Sigmoid colon (tissue), 7 donors: Measurements from ENCODE around the gene BRF1. TPM values are rescaled to one million over a fixed set of nuclear protein-coding genes. Genes with fewer than 3 reads are reported as not detected.
A peak's percentile ranks its signal among the peaks of the same experiment; 100 is the strongest.

Source experiments
- DNase-seq: peaks from one replicate; pipeline ENCODE4 v3.0.0-alpha.2; 2019
- H3K27ac ChIP-seq, 4 donors: fragments of 200-600 bp; sonication (generic); one replicate each; pipeline ENCODE4 v1.5.1; 2016 to 2019; ENCODE audit warnings: mild to moderate bottlenecking in 1 of 4
- H3K27me3 ChIP-seq, 3 donors: fragments of 200-600 bp; sonication (generic); one replicate each; pipeline ENCODE4 v1.5.1; 2019; ENCODE audit warnings: mild to moderate bottlenecking in 1 of 3
- H3K36me3 ChIP-seq, 4 donors: fragments of 200-600 bp; sonication (generic); one replicate each; pipeline ENCODE4 v1.5.1; 2016 to 2019
- H3K4me1 ChIP-seq, 4 donors: fragments of 200-600 bp; sonication (generic); one replicate each; pipeline ENCODE4 v1.5.1; 2017 to 2019
- H3K4me3 ChIP-seq, 4 donors: fragments of 200-600 bp; sonication (generic); one replicate each; pipeline ENCODE4 v1.5.1; 2017 to 2019; ENCODE audit warnings: mild to moderate bottlenecking in 2 of 4, moderate library complexity in 1 of 4
- H3K9me3 ChIP-seq, 4 donors: fragments of 200-600 bp in 3 of 4; sonication (generic) in 3 of 4; one replicate each; pipeline versions ENCODE4 v1.5.1 to v1.6.1; 2013 to 2019
- EP300 ChIP-seq, 4 donors: sonication (generic); formaldehyde crosslinking; IDR thresholded peaks; one replicate each; pipeline ENCODE4 v1.6.1; 2017; ENCODE audit warnings: antibody characterized with exemption in 4 of 4
- POLR2A ChIP-seq, 2 donors: fragments of 450-650 bp; IDR thresholded peaks; one replicate each; pipeline ENCODE4 v1.6.1; 2016; ENCODE audit warnings: antibody characterized with exemption in 2 of 2, mild to moderate bottlenecking in 2 of 2, moderate library complexity in 2 of 2
- POLR2AphosphoS5 ChIP-seq, 4 donors: sonication (generic); formaldehyde crosslinking; IDR thresholded peaks; one replicate each; pipeline ENCODE4 v1.6.1; 2017; ENCODE audit warnings: antibody characterized with exemption in 4 of 4
- WGBS, 2 donors: extraction: QIAGEN DNeasy Blood & Tissue Kit; methylation state at CpG; one replicate each; pipeline ENCODE4 v1.1.7; 2013; 5-methylcytosine and 5-hydroxymethylcytosine counted together
- intact Hi-C: fragments of 100-400 bp; cut with DNase I; formaldehyde crosslinking; loops from one replicate; pipeline ENCODE4 v1.15.1; 2023
- polyA plus RNA-seq, 3 donors: library from polyadenylated mRNA; stranded (reverse); fragments of 200-250 nt; gene quantifications; one replicate each; pipeline ENCODE4 v1.2.3, GENCODE V29; 2013
- total RNA-seq, 4 donors: library from RNA; depleted of rRNA; stranded (reverse); fragments of >200 nt; gene quantifications; one replicate each; pipeline ENCODE4 v1.1.0, GENCODE V29; 2016
- TF ChIP-seq, protein P1 (sequence below), 4 experiments: fragments of 450-650 bp in 3 of 4; fragments of 200-600 bp in 1 of 4; IDR thresholded peaks; one replicate each; pipeline ENCODE4 v1.5.1; 2016 to 2019; ENCODE audit warnings: antibody characterized with exemption in 4 of 4, mild to moderate bottlenecking in 3 of 4, moderate library complexity in 2 of 4
- donor health status: healthy with polysubstance abuse.
- donor health status: Bipolar disorder and iron deficiency.
- donor health status: healthy.

BRF1 gene
- total and polyA plus RNA-seq, 7 donors = 9.0 to 39.2 (median 23.7) TPM

DNA sequence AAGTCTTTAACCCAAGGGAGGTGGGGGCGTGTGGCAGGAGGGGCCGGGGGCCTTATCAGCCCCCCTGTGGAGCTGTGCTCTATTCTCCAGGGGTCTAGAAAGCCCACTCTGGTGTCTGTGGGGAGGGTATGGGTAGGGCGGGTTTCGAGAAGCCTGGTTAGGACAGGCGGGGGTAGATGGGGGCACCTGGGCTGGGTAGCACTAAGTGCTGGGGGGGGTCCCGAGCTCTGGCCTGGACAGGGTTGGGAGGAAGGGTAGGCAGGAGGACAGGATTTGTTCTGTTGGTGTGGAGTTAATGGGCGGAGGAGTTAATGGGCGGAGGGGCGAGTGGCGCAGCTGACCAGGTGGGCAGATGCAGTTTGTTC is 15.8 kb upstream of the BRF1 start:
- H3K27ac ChIP-seq = peak overlapping the region; percentile 64 to 91 (median 80)
- peak overlapping the region in 2 of 4 donors; percentile 87 to 94 for H3K4me3 ChIP-seq
- DNase-seq = no peak
- no peaks in the 10 kb centered on the region for H3K27me3 ChIP-seq
- H3K4me1 ChIP-seq = peaks cover 0 to 45% (median 40%) of the 10 kb centered on the region in 4 donors
- H3K9me3 ChIP-seq = no peaks in the 10 kb centered on the region
- TF ChIP-seq EP300 (IDR thresholded peaks at IDR 0.05) (no peak), POLR2AphosphoS5 (IDR thresholded peaks at IDR 0.05) (no peak)
- intact Hi-C loops = loop anchor here (10.0 kb wide), 1 partner anchor 72 kb away; the partner anchor contains the start of gene BTBD6
- 89 to 91% methylated on average over 10 of the region's 10 CpGs for WGBS, 2 donors
- H3K36me3 ChIP-seq = no peaks in the 10 kb centered on the region

DNA sequence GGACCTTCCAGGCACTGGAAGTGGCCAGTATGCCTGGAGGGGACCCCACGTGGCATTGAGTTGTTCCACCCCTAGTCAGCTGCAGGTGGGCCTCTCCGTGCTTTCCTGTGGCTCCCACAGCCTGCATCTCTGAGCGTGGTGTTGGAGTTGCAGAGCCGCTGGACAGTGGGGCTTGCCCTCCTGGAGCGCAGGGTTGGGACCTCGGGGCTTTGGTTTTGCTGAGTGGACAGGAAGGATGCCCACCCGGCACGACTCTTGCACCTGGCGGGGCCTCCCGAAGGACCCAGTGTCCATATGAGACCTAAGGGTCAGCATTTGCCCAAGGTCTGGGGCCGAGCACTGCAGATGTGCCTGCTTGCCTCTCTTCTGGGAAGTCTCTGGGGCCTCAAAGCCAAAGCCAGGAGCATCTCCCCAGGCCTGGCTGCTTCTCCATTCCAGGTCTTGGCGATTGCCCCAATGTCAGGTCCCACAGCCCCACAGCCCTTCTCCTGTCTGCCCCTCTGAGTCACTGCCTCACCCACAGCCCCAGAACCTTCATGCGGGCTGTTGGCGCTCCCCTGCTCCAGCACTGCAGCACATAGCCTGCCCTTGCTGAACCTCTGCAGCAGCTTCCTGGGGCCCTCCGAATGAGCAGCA is 15.3 kb upstream of the BRF1 start:
- WGBS, 2 donors = 67% methylated on average over 15 of the region's 15 CpGs
- no peaks in the 10 kb centered on the region for H3K36me3 ChIP-seq
- intact Hi-C loops = loop anchor here (10.0 kb wide), 1 partner anchor 71 kb away; the partner anchor contains the start of gene BTBD6
- H3K27me3 ChIP-seq = no peaks in the 10 kb centered on the region
- TF ChIP-seq POLR2A (IDR thresholded peaks at IDR 0.05) (no peak), POLR2AphosphoS5 (IDR thresholded peaks at IDR 0.05) (no peak), EP300 (IDR thresholded peaks at IDR 0.05) (no peak)
- TF ChIP-seq, protein P1, sequence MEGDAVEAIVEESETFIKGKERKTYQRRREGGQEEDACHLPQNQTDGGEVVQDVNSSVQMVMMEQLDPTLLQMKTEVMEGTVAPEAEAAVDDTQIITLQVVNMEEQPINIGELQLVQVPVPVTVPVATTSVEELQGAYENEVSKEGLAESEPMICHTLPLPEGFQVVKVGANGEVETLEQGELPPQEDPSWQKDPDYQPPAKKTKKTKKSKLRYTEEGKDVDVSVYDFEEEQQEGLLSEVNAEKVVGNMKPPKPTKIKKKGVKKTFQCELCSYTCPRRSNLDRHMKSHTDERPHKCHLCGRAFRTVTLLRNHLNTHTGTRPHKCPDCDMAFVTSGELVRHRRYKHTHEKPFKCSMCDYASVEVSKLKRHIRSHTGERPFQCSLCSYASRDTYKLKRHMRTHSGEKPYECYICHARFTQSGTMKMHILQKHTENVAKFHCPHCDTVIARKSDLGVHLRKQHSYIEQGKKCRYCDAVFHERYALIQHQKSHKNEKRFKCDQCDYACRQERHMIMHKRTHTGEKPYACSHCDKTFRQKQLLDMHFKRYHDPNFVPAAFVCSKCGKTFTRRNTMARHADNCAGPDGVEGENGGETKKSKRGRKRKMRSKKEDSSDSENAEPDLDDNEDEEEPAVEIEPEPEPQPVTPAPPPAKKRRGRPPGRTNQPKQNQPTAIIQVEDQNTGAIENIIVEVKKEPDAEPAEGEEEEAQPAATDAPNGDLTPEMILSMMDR (IDR thresholded peaks at IDR 0.05) = no peak
- H3K4me1 ChIP-seq = peaks cover 0 to 45% (median 40%) of the 10 kb centered on the region in 4 donors
- H3K27ac ChIP-seq = peak overlapping the region; percentile 64 to 91 (median 80)
- no peak for DNase-seq
- H3K9me3 ChIP-seq = no peaks in the 10 kb centered on the region
- H3K4me3 ChIP-seq = peak overlapping the region in 3 of 4 donors; percentile 75 to 94 (median 87)

DNA sequence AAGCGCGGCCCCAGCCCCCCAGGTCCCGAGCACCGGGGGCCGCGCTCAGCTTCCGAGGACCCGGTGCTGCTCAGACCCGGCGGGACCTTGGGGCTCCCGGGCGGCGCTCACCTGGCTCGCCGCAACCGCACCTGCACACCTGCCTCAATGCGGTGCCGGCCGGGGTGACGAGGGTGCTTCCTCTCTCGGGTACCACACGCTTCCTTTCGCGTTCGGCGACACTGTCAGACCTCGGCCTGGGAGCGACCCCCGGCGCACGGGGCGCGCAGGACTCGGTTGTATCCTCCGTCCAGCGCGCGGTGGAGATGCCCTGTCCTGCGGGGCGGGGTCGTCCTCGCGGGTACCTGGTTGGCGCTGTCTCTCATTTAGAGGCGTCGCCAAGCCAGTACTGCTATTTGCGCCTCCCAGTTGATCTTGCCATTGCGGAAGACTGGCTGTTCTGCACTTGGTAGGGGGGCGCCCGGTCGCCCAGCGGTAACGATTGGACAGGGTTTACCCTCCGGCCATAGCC is 14.5 kb upstream of the BRF1 start:
- Histone ChIP-seq H3K4me3 (peak overlapping the region; percentile 61 to 94 (median 81)), H3K36me3 (no peaks in the 10 kb centered on the region), H3K27me3 (no peaks in the 10 kb centered on the region), H3K4me1 (peaks cover 0 to 45% (median 40%) of the 10 kb centered on the region in 4 donors), H3K27ac (peak overlapping the region; percentile 64 to 91 (median 80)), H3K9me3 (no peaks in the 10 kb centered on the region)
- TF ChIP-seq, protein P1 (IDR thresholded peaks at IDR 0.05) = no peak
- TF ChIP-seq POLR2AphosphoS5 (IDR thresholded peaks at IDR 0.05) (no peak), EP300 (IDR thresholded peaks at IDR 0.05) (no peak), POLR2A (IDR thresholded peaks at IDR 0.05) (no peak)
- DNase-seq = no peak
- intact Hi-C loops = loop anchor here (10.0 kb wide), 1 partner anchor 70 kb away; the partner anchor contains the start of gene BTBD6
- 1% methylated on average over 54 of the region's 54 CpGs for WGBS, 2 donors

DNA sequence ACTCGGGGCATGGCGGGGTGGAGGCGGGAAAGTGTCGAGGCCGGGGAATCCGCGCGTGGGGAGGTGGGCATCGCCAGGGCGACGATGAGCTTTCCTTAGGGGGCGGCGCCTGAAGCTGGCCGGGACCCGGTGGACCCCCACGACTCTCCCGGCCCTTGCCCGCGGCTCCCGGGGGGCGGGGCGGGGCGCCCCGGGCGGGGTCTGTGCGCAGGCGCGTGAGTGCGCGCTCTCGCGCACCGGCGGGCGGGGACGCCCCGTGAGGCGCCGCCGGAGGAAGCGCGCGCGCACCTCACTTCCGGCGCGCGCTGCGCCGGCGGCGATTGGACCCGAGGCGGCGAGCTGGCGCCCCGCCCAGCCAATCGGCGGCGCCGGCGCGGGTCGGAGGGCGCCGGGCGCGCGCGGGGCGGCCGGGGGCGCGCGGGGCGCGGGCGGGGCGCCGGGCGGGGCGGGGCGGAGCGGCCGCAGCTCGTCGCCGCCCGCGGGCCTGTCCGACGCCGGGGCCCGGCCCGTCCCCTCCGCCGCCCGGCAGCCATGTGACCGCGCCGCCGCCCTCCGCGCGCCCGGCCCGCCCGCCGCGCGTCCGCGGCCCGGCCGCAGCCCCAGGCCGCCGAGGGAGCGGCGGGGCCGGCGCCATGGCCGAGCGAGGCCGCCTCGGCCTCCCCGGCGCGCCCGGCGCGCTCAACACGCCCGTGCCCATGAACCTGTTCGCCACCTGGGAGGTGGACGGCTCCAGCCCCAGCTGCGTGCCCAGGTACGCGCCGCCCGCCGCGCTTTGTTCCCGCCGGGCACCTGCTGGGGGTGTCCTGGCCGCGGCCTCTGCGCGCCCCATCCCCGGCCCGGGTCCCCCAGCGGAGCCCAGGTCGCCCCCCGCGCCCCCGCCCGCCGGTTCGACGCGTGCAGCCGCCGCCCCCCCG is 13.7 kb upstream of the BRF1 start, which contains the start of gene PACS2:
Gene PACS2, plus strand, starts transcription at position 462 of the 914 bp plus-strand sequence. Its CDS starts 171 bp downstream, at position 633.
- no peaks in the 10 kb centered on the region for H3K27me3 ChIP-seq
- H3K4me1 ChIP-seq = peaks cover 0 to 45% (median 40%) of the 10 kb centered on the region in 4 donors
- peak within 1 kb of the TSS; percentile 63 to 95 (median 88) for H3K4me3 ChIP-seq
- peak; percentile 88 for DNase-seq
- intact Hi-C loops = loop anchor here (1.0 to 10.0 kb wide), 4 partner anchors 13 to 168 kb away; partner anchors contain the start of genes BRF1, BTBD6 and MTA1
- no peaks in the 10 kb centered on the region for H3K36me3 ChIP-seq
- WGBS, 2 donors = 0 to 1% methylated on average over 163 of the region's 163 CpGs
- H3K9me3 ChIP-seq = no peaks in the 10 kb centered on the region
- H3K27ac ChIP-seq = peak within 1 kb of the TSS; percentile 91 to 98 (median 94)
- TF ChIP-seq, protein P1 (IDR thresholded peaks at IDR 0.05) = no peak
- no peak for TF ChIP-seq POLR2A (IDR thresholded peaks at IDR 0.05)
- TF ChIP-seq POLR2AphosphoS5 (IDR thresholded peaks at IDR 0.05) = peak in 3 of 4 donors; percentile 30 to 83 (median 79)
- no peak for TF ChIP-seq EP300 (IDR thresholded peaks at IDR 0.05)
